GM19438 (cell line): ENCODE data around the gene PRRC2A.

Experiments
- ATAC-seq: cut with Tn5 transposase; IDR thresholded peaks from one replicate; pipeline ENCODE4 v1.9.1; 2021; ENCODE audit warnings: low read depth; ENCODE audit not compliant: unreplicated experiment

The PRRC2A gene

GRCh38 chr6:31621991-31622390 is 1.5 kb downstream of the PRRC2A start:
- no peak for ATAC-seq

GRCh38 chr6:31622684-31623091 is 2.2 kb downstream of the PRRC2A start:
- ATAC-seq: no peak

GRCh38 chr6:31624070-31624469 is 3.6 kb downstream of the PRRC2A start:
- ATAC-seq: no peak

- no peak for ATAC-seq
These were observed 6.4 kb downstream of the PRRC2A start for GRCh38 chr6:31626952-31627351.

GRCh38 chr6:31627690-31628287 is 7.3 kb downstream of the PRRC2A start:
- ATAC-seq: no peak

- ATAC-seq: no peak
These were observed 8.5 kb downstream of the PRRC2A start for GRCh38 chr6:31629014-31629413.

GRCh38 chr6:31630177-31630934 is 9.8 kb downstream of the PRRC2A start:
- ATAC-seq: no peak

GRCh38 chr6:31631209-31631608 is 10.7 kb downstream of the PRRC2A start:
- ATAC-seq: no peak

GRCh38 chr6:31631681-31632278 is 11.3 kb downstream of the PRRC2A start:
- no peak for ATAC-seq

- no peak for ATAC-seq
These were observed 11.9 kb downstream of the PRRC2A start for GRCh38 chr6:31632279-31632946.

GRCh38 chr6:31633447-31633846 is 12.9 kb downstream of the PRRC2A start:
- no peak for ATAC-seq

- no peak for ATAC-seq
These were observed 13.6 kb downstream of the PRRC2A start for GRCh38 chr6:31634131-31634530.

GRCh38 chr6:31634969-31635575 is 14.6 kb downstream of the PRRC2A start:
- ATAC-seq: no peak

- no peak for ATAC-seq
These were observed 16.4 kb downstream of the PRRC2A start for GRCh38 chr6:31636698-31637596.

- ATAC-seq: no peak
These were observed 18.5 kb downstream of the PRRC2A start for GRCh38 chr6:31639043-31639442.

- no peak for ATAC-seq
These were observed 18.9 kb downstream of the PRRC2A start for GRCh38 chr6:31639449-31639861.

GRCh38 chr6:31640612-31641011 is 20.1 kb downstream of the PRRC2A start:
- ATAC-seq: no peak

GRCh38 chr6:31641370-31641769 is 20.9 kb downstream of the PRRC2A start:
- ATAC-seq: no peak

- ATAC-seq: no peak
These were observed 22.5 kb downstream of the PRRC2A start for GRCh38 chr6:31642798-31643570.
